Stimulated activated CD4-positive, alpha-beta T cell treated with anti-CD3 and anti-CD28 coated beads, TNF-alpha, amount 100 ng/mL, for 1 hour (primary cell): ENCODE data around the gene RHOBTB3.
"Not testable (repeated sequence)": the region's sequence is repeated elsewhere in the genome, so short reads cannot be mapped to it uniquely, and the experiment has no call there.

Experiments used
- DNase-seq, 3 donors: peaks; one replicate each; pipeline ENCODE4 v3.0.0-alpha.2; 2020; ENCODE audit warnings: low read depth in 3 of 3, low spot score in 1 of 3

Gene RHOBTB3

GRCh38 chr5:95799191-95799835, 68.2 kb downstream of the RHOBTB3 start:
- no peak for DNase-seq

- no peak for DNase-seq
Measured at GRCh38 chr5:95800553-95800952, 69.4 kb downstream of the RHOBTB3 start.

- no peak for DNase-seq
Measured at GRCh38 chr5:95801532-95801931, 70.4 kb downstream of the RHOBTB3 start.

DNA sequence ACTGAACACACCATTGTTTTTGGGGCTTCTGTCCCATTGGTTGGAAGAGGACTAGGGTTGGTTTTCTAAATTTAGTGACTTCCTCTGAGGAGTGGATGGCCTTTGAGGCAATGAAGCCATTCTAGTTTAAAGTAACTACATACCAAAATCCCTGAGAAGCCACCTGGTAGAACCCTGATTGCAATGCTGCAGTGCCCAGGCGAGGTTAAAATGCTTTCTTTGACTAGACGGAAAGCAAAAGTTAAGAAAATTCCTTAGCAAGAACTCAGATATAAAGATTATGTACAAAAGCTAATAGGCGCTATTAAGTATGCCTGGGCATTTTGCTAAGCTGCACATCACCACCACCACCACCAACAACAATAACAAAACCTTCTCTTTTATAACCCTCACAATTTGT, 70.8 kb downstream of the RHOBTB3 start:
- DNase-seq, result no peak

DNA sequence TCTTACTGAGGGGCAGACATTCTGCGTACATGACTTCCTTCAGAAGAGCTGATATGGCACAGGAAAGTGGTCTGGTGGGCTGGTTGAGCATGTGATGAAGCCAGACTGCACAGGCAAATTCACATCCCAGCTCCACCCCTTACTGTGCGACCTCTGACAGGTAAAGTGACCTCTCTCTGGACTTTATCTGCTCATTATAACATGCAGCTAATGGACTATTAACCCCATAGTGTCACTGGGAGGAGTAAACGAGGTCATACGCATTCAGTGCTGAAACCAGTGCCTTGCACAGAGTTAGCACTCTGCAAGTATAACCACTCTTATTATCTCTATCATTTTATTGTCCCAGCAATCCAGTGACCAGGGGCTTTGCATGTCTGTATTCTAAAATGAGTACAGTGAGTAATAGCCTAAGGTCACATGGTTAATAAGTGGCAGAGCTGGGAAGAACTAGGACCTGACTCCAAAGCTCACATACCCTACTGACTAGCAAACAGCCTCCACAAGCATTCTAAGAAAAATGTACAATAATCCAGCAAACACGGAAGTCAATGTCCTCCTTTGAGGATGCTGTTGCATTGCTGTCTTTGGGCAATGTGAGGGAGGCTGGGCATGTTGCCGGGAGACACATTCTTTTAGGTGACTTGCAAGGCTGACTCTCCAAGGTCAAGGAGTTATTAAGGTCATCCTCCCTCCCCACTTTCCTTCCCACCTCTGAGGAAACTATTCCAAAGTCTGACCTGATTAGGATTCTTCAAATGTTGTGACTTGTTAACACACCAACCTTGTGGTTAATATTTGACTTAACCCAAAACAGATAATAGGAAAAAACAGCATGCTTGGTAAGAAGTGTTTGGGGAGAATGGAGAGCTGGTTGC, 72.4 kb downstream of the RHOBTB3 start:
- no peak for DNase-seq

- DNase-seq, result no peak
Measured at GRCh38 chr5:95804736-95805539, 73.8 kb downstream of the RHOBTB3 start.

GRCh38 chr5:95806687-95807086, 75.6 kb downstream of the RHOBTB3 start:
- DNase-seq, result no peak

GRCh38 chr5:95808013-95808685, 77.0 kb downstream of the RHOBTB3 start:
- DNase-seq, result no peak

- peak; percentile 42 to 58 (median 53) for DNase-seq
Measured at GRCh38 chr5:95808686-95809413, 77.7 kb downstream of the RHOBTB3 start.

DNA sequence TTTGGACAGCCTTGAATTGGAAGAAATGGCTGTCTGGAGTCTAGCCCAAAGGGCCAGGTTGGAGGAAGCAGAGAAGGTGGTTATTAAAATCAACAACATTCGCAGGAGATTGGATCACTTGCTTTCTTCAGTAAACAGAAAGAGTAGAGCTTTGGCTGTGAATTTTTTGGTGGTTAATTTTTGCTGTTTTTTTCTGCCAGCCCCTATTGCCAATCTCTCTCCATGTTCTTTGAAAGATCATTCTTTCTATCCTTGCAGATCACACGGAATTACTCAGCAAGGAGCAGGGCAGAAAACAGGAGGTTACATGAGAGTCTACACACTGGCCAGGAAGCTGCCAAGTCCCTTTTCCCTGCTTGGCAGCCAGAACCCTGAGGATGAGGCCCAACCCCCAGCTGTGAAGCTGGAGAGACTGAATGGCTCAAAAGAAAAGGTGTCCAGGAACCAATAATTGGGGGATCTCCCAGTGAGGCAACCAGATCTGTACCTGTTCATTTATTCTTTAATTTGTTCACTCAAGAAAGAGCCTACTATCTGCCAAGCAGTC, 78.4 kb downstream of the RHOBTB3 start:
- DNase-seq, result no peak

DNA sequence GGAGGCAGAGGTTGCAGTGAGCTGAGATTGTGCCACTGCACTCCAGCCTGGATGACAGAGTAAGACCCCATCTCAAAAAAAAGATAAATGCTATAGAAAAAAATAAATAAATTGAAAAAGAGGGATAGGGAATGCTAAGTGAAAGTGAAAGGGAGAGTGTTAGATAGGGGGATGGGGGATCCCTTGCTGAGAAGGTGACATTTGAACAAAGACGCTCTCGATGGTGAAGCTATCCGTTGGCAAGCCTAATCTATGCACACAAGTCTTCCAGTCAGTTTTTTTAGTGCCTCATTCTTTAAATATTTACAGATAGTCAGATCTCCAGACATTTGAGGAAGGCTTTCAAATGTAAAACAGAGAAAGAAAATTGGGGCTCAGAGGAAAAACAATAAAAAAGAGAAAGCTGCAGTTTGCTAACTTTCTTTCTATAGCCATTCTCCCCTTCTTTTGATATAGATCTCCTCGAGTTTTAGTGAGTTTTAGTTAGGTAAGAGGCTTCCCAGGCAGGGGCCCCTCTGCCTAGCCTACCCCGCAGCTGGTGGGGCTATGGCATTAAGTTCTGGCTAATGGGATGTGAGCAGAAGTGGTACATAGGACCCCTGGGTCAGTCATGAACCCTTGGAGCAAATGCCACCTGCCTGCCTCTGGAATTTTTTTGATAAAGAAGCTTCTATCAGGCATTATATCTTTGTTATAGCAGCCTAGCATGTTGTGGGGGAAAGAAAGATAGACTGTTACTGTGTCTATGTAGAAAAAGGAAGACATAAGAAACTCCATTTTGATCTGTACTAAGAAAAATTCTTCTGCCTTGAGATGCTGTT, 79.4 kb downstream of the RHOBTB3 start:
- no peak for DNase-seq

DNA sequence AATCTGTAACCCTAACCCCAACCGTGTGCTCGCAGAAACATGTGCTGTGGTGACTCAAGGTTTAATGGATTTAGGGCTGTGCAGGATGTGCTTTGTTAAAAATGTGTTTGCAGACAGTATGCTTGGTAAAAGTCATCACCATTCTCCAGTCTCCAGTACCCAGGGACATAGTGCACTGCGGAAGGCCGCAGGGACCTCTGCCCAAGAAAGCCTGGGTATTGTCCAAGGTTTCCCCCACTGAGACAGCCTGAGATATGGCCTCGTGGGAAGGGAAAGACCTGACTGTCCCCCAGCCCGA, 79.9 kb downstream of the RHOBTB3 start:
- not testable (repeated sequence) for DNase-seq

- DNase-seq, result not testable (repeated sequence)
Measured at GRCh38 chr5:95811461-95812073, 80.4 kb downstream of the RHOBTB3 start.

DNA sequence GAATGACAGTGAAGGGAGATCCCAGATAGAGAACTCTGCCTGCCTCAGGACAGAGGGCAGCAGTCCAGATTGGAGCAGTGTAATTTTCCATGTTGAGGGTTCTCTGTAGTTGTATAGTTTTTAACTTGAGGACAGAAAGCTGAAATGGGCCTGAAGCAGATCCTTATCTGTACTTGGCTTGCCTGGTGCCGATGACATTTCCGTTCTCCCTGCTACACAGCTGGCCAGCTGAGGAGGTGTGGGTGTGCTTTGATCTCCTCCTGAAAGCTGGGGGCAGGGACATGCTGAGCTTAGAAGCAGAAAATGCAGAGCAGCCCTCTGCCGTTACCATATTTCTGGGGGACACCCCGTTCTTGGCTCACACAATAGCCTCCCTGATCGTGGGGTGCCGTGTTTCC, 80.9 kb downstream of the RHOBTB3 start:
- DNase-seq, result no peak

- DNase-seq, result not testable (repeated sequence)
Measured at GRCh38 chr5:95813035-95813434, 81.9 kb downstream of the RHOBTB3 start.

DNA sequence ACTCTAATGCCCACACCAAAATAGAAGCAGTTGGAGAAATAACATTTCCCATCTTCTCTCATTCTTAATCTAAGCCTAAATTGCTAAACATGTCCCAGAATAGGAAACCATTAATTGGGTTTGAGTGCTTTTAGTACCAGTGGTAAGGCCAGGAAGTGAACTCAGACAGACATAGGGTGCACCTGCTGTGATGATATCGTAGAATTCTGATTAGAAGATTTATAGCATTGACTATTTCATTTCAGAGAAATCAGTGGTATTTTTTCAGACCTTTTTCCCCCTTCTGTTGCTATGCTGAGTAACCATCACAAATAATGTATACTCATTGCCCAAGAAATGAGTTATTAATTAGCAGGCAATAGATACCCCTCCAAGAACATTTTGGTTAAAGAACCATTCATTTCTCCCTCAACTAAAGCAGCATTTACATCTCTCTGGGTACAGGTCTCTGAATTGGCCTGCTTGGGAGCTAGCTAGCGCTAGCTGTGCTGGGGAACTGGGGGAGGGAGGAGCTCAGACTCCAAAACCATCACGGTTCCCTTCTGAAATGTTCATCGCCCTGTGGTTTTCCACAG, 84.1 kb downstream of the RHOBTB3 start:
- DNase-seq, result no peak

DNA sequence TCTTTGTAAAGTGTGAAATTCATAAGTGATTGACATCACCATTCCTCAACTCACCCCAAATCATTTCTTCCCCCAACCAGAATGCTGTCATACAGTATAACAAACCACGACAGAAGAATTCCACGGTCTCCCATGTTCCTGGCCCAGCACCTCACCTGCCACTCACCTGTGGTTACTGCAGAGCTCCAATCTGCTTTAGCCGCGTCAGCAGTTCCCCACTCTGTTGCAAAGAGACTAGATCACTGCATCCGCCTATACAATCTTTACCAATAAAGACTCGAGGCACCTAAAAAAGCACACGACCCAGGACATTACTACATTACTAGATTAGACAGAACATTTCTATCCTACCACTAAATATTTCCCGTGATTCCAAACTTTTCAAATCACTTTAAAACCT, 85.2 kb downstream of the RHOBTB3 start:
- no peak for DNase-seq

DNA sequence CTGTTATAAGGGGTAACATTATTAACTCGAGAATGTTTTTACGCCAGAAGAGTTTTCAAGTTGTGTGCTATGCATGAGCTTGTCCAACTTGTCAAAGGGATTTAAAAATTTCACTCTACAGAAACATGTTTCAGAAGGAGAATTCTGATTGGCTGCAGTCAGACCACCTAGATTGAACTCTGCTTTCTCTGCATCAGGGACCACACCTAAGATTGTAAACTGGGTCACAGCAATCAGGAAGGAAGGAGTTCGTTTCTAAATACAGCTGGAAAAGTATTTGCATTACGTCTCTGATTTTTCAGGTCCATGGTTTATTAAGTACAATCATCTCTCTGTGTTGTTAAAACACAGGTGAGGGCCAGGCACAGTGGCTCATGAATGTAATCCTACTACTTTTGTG, 85.6 kb downstream of the RHOBTB3 start:
- no peak for DNase-seq

DNA sequence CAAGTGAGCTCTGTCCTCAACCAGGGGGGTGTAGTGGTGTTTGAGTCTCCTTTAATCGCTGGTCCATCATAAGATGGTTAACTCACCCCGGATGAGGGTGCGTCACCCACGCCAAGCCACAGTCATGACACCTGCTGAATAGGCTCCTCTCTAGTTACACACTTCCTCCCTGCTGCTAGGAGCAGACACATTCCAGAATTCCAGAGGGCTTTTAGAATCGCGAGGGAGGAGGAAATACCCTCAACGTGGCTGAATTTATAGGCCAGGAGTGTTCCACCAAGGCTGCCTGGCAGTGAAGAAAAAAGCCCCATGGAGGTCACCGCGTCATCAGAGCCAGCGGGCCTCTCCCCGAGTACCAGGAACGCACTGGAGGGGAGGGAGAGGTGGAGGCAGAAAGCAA, 86.3 kb downstream of the RHOBTB3 start:
- no peak for DNase-seq
